K562 (cell line): ENCODE results near the gene SERF2. TPM values are rescaled to one million over a fixed set of nuclear protein-coding genes. Genes with fewer than 3 reads are reported as not detected.

Experiments
- ATAC-seq: fragments of 200-7000 bp; cut with Tn5 transposase; 3 replicates; pipeline ENCODE4 v1.9.1; 2020; ENCODE audit warnings: moderate library complexity
- BruUV-seq: library from RNA; stranded (reverse); fragments of 400-500 nt; replicated peaks from 2 replicates; lab custom pipeline; 2021; lab: Mats Ljungman, UMichigan
- CTCF ChIA-PET: fragments of 300-600 bp; formaldehyde crosslinking; extraction: SDS; loops from one replicate; lab custom pipeline; 2021; ENCODE audit warnings: low intra/inter-chr PET ratio; lab: Yijun Ruan, JAX
- POLR2A ChIA-PET: fragments of 300-600, 350-650 bp; sonication (Branson Sonifier 250); formaldehyde crosslinking; extraction: SDS; loops from one replicate; lab custom pipeline; 2021; ENCODE audit warnings: antibody characterized with exemption, inconsistent platforms; lab: Yijun Ruan, JAX
- DNase-seq, 4 experiments: peaks; one replicate each; pipeline versions ENCODE4 v3.0.0 to v3.0.0-alpha.2; 2011 to 2018; ENCODE audit warnings: low spot score in 3 of 4, mixed read lengths in 3 of 4; ENCODE audit errors: extremely low read depth in 1 of 4
- FAIRE-seq: peaks from 2 replicates; lab custom pipeline; 2011; peaks lifted over from hg19 to GRCh38; lab: Jason Lieb, UNC
- H2AFZ ChIP-seq: 2 replicates; pipeline ENCODE4 v1.6.0; 2011; ENCODE audit warnings: low read depth, low read length, control low read depth, inconsistent platforms
- H3K27ac ChIP-seq: fragments of 200-600 bp; 3 replicates; pipeline ENCODE4 v1.8.0; 2011; ENCODE audit warnings: low read depth, mild to moderate bottlenecking, control low read depth, inconsistent platforms, low read length, moderate library complexity, mixed read lengths; ENCODE audit errors: extremely low read depth
- H3K27me3 ChIP-seq, 2 experiments: fragments of 300-600 bp in 1 of 2; 2 replicates in 1 of 2; 3 replicates in 1 of 2; pipeline versions ENCODE4 v1.6.0 to v1.8.0; 2011; ENCODE audit warnings: inconsistent platforms in 2 of 2, low read length in 2 of 2, mild to moderate bottlenecking in 1 of 2, mixed read lengths in 1 of 2, moderate library complexity in 1 of 2; ENCODE audit not compliant: control insufficient read depth in 2 of 2, insufficient read depth in 2 of 2
- H3K36me3 ChIP-seq: fragments of 300-600 bp; 3 replicates; pipeline ENCODE4 v1.8.0; 2011; ENCODE audit warnings: mild to moderate bottlenecking, low read length, inconsistent platforms; ENCODE audit not compliant: control insufficient read depth, insufficient read depth
- H3K4me1 ChIP-seq, 2 experiments: fragments of 200-600 bp in 1 of 2; replicated peaks in 1 of 2; 2 replicates in 1 of 2; 3 replicates in 1 of 2; pipeline versions ENCODE4 v1.5.1 to v1.8.0; 2011; ENCODE audit warnings: inconsistent platforms in 2 of 2, low read length in 2 of 2, mild to moderate bottlenecking in 1 of 2, mixed read lengths in 1 of 2, moderate library complexity in 1 of 2; ENCODE audit not compliant: control insufficient read depth in 2 of 2, insufficient read depth in 2 of 2
- H3K4me2 ChIP-seq: 2 replicates; pipeline ENCODE4 v1.6.1; 2011; ENCODE audit warnings: low read length, control low read depth, inconsistent platforms, mixed read lengths; ENCODE audit not compliant: insufficient read depth
- H3K4me3 ChIP-seq: fragments of 200-600 bp; sonication (generic), shearing (Covaris generic); 2 replicates; pipeline ENCODE4 v1.5.1; 2016; ENCODE audit warnings: control low read depth, inconsistent platforms
- H3K79me2 ChIP-seq: fragments of 200-600 bp; 3 replicates; pipeline ENCODE4 v1.8.0; 2011; ENCODE audit warnings: low read length, inconsistent platforms; ENCODE audit not compliant: control insufficient read depth, insufficient read depth
- H3K9ac ChIP-seq, 2 experiments: 2 replicates each; pipeline versions ENCODE4 v1.6.0 to v1.6.1; 2011; ENCODE audit warnings: low read depth in 2 of 2, low read length in 2 of 2, control low read depth in 1 of 2, inconsistent platforms in 1 of 2, mild to moderate bottlenecking in 1 of 2, mixed read lengths in 1 of 2; ENCODE audit not compliant: insufficient read depth in 1 of 2
- H3K9me1 ChIP-seq: one replicate; pipeline ENCODE4 v1.6.0; 2011; ENCODE audit warnings: inconsistent platforms, mild to moderate bottlenecking, low read length, moderate library complexity; ENCODE audit not compliant: control insufficient read depth, insufficient read depth
- H3K9me3 ChIP-seq: replicated peaks from 2 replicates; pipeline ENCODE4 v1.5.1; 2011; ENCODE audit warnings: low read depth, low read length, inconsistent platforms; ENCODE audit not compliant: control insufficient read depth, insufficient read depth
- H4K20me1 ChIP-seq: replicated peaks from 2 replicates; pipeline ENCODE4 v1.6.1; 2011; ENCODE audit warnings: low read length, inconsistent platforms, mixed read lengths; ENCODE audit not compliant: control insufficient read depth, insufficient read depth
- ARID1B ChIP-seq: fragments of 450-650 bp; IDR thresholded peaks from 2 replicates; pipeline ENCODE4 v1.6.1; 2016; ENCODE audit warnings: antibody characterized with exemption, mild to moderate bottlenecking, inconsistent platforms
- CEBPG ChIP-seq, 3 experiments: fragments of 200-800 bp in 1 of 3; sonication (Bioruptor generic) in 1 of 3; sonication (generic) in 1 of 3; formaldehyde crosslinking in 1 of 3; IDR thresholded peaks in 2 of 3; conservative IDR thresholded peaks in 1 of 3; 2 replicates each; pipeline versions ENCODE4 v1.6.1 to v1.8.0; 2016 to 2022; ENCODE audit warnings: missing compliant biosample characterization in 2 of 3, missing genetic modification characterization in 2 of 3, mild to moderate bottlenecking in 1 of 3, missing genetic modification reagents in 1 of 3
- FOXA3 ChIP-seq, 2 experiments: fragments of 450-650 bp in 1 of 2; sonication (generic) in 1 of 2; formaldehyde crosslinking; IDR thresholded peaks in 1 of 2; conservative IDR thresholded peaks in 1 of 2; 2 replicates each; pipeline versions ENCODE4 v1.4.0 to v1.8.0; 2020 to 2022; ENCODE audit warnings: mild to moderate bottlenecking in 2 of 2, missing genetic modification reagents in 1 of 2
- HDAC2 ChIP-seq: fragments of 450-650 bp; IDR thresholded peaks from 2 replicates; pipeline ENCODE4 v1.6.1; 2016; ENCODE audit warnings: mild to moderate bottlenecking
- IFI16 ChIP-seq: fragments of 250-450 bp; sonication (Bioruptor Pico); IDR thresholded peaks from 2 replicates; pipeline ENCODE4 v2.1.2; 2022; ENCODE audit warnings: mild to moderate bottlenecking, inconsistent platforms
- MAZ ChIP-seq, 2 experiments: fragments of 450-650 bp in 1 of 2; sonication (generic) in 1 of 2; formaldehyde crosslinking; IDR thresholded peaks in 1 of 2; conservative IDR thresholded peaks in 1 of 2; 2 replicates each; pipeline versions ENCODE4 v1.4.0 to v1.5.0; 2020; ENCODE audit warnings: mild to moderate bottlenecking in 1 of 2, missing genetic modification reagents in 1 of 2
- NONO ChIP-seq, 2 experiments: fragments of 200-400 bp in 1 of 2; fragments of 450-650 bp in 1 of 2; formaldehyde crosslinking in 1 of 2; IDR thresholded peaks; 2 replicates each; pipeline ENCODE4 v1.6.1; 2017; ENCODE audit warnings: low read depth in 2 of 2, mild to moderate bottlenecking in 2 of 2, moderate library complexity in 2 of 2, low read length in 1 of 2
- NR2F6 ChIP-seq: fragments of 450-650 bp; formaldehyde crosslinking; IDR thresholded peaks from 2 replicates; pipeline ENCODE4 v1.4.0; 2020; ENCODE audit warnings: mild to moderate bottlenecking
- PTBP1 ChIP-seq: fragments of 200-400 bp; formaldehyde crosslinking; IDR thresholded peaks from 2 replicates; pipeline ENCODE4 v1.6.1; 2017; ENCODE audit warnings: low read depth, low read length
- SIX5 ChIP-seq, 2 experiments: IDR thresholded peaks; 2 replicates each; pipeline ENCODE4 v1.6.1; 2011; ENCODE audit warnings: low read length in 2 of 2, borderline replicate concordance in 1 of 2, low read depth in 1 of 2, mild to moderate bottlenecking in 1 of 2, moderate library complexity in 1 of 2; ENCODE audit not compliant: insufficient read depth in 1 of 2
- SRSF7 ChIP-seq: fragments of 200-400 bp; formaldehyde crosslinking; optimal IDR thresholded peaks from 2 replicates; pipeline ENCODE3; 2017; ENCODE audit warnings: mild to moderate bottlenecking, low read depth, low read length
- SRSF9 ChIP-seq: fragments of 200-400 bp; formaldehyde crosslinking; IDR thresholded peaks from 2 replicates; pipeline ENCODE4 v1.6.1; 2017; ENCODE audit warnings: low read depth, low read length, borderline replicate concordance
- TGIF2 ChIP-seq: sonication (generic); formaldehyde crosslinking; IDR thresholded peaks from 2 replicates; pipeline ENCODE4 v1.8.1; 2022; ENCODE audit warnings: mild to moderate bottlenecking, missing genetic modification reagents, moderate library complexity
- ZNF197 ChIP-seq: fragments of 200-800 bp; sonication (Bioruptor generic); IDR thresholded peaks from 2 replicates; pipeline ENCODE4 v1.6.1; 2016; ENCODE audit warnings: low read depth, missing genetic modification characterization, missing compliant biosample characterization
- ZNF589 ChIP-seq: fragments of 200-800 bp; sonication (Bioruptor generic); IDR thresholded peaks from 2 replicates; pipeline ENCODE4 v1.6.1; 2016; ENCODE audit warnings: low read depth, missing genetic modification characterization, missing compliant biosample characterization
- ZNF699 ChIP-seq: fragments of 250-450 bp; sonication (Bioruptor Pico); IDR thresholded peaks from 2 replicates; pipeline ENCODE4 v1.8.0; 2021; ENCODE audit warnings: mild to moderate bottlenecking, moderate library complexity; ENCODE audit not compliant: insufficient replicate concordance
- WGBS: fragments of 100-300 bp; shearing (Covaris generic); methylation state at CpG from one replicate; pipeline ENCODE4 v1.1.6; 2016; ENCODE audit warnings: low coverage, mixed read lengths; ENCODE audit not compliant: insufficient coverage; ENCODE audit errors: missing lambda C conversion rate; 5-methylcytosine and 5-hydroxymethylcytosine counted together
- in situ Hi-C: fragments of 300-500 bp; cut with MboI; formaldehyde crosslinking; loops from 4 replicates; pipeline ENCODE4 v1.15.0; 2018; ENCODE audit warnings: inconsistent platforms, mixed read lengths
- intact Hi-C: fragments of 100-400 bp; cut with micrococcal nuclease; formaldehyde crosslinking; loops from 2 replicates; pipeline ENCODE4 v1.14.2; 2022
- polyA plus RNA-seq, 8 experiments: library from polyadenylated mRNA; depleted of rRNA in 4 of 8; stranded (reverse) in 5 of 8; unstranded in 3 of 8; fragments of >200 nt; fragmentation: Nextera tagmentation in 2 of 8; fragmentation: Illumina TruSeq in 1 of 8; extraction: Ambion mirVana in 2 of 8; extraction: Trizol in 1 of 8; gene quantifications; 2 replicates each; pipeline versions ENCODE4 v1.2.1 to v1.2.3, GENCODE V29; 2011 to 2014; ENCODE audit warnings: inconsistent platforms in 1 of 8, missing spikeins in 1 of 8
- total RNA-seq, 7 experiments: library from RNA; depleted of rRNA in 6 of 7; stranded (reverse); fragments of >200 nt in 6 of 7; fragmentation: Illumina TruSeq in 2 of 7; extraction: Trizol in 2 of 7; gene quantifications; 2 replicates each; pipeline versions ENCODE4 v1.2.1 to v1.2.3, GENCODE V29; 2011 to 2021; ENCODE audit warnings: low replicate concordance in 1 of 7
- TF ChIP-seq, protein P1 (sequence below): fragments of 250-450 bp; sonication (Bioruptor Pico); IDR thresholded peaks from 2 replicates; pipeline ENCODE4 v1.4.0; 2020; ENCODE audit warnings: mild to moderate bottlenecking, moderate library complexity
- TF ChIP-seq, protein P2 (sequence below): sonication (generic); formaldehyde crosslinking; IDR thresholded peaks from 2 replicates; pipeline ENCODE4 v1.8.0; 2022; ENCODE audit warnings: missing genetic modification reagents, mild to moderate bottlenecking, moderate library complexity, borderline replicate concordance

Gene SERF2
- total and polyA plus RNA-seq, 9 of the 15 experiments (the other 6 are each of a cell fraction or from before 2014, with no cell fraction given), result 497 to 3,360 (median 867) TPM

DNA sequence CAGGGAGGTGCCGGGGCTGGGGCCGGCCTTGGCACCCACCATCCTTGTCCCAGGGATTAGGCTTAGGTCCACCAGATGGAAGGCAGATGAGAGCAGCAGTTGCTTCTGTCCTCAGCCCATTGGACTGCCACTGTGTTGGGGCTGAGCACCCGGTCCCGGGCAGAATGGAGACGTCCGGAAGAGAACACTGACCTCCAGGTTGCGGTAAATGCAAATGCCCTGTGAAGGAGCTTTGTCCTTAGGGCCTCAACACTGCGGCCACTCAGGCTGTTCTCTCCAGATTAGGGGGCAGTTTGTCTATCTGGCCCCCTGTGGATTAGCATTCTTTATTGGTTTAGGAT, 7.8 kb downstream of the SERF2 start, which contains the start of gene SERINC4:
Gene SERINC4 (minus strand): TSS at position 276 of the 341 bp plus-strand sequence. CDS start 234 bp downstream, at position 42.
- peak within 1 kb of the TSS; percentile 67 for H2AFZ ChIP-seq

More for the DNA sequence above, 7.8 kb downstream of the SERF2 start, which contains the start of gene SERINC4:
- in situ Hi-C loops, result no loop called here
- Histone ChIP-seq H3K4me3 (peak within 1 kb of the TSS; percentile 78), H3K27me3 (no peaks in the 10 kb centered on the region), H3K36me3 (peaks cover 80% of the 10 kb centered on the region), H3K4me2 (peak within 1 kb of the TSS; percentile 100), H3K27ac (peak within 1 kb of the TSS; percentile 81), H4K20me1 (no peaks in the 10 kb centered on the region), H3K79me2 (peaks cover 27% of the 10 kb centered on the region), H3K9me3 (no peaks in the 10 kb centered on the region), H3K9ac (peak within 1 kb of the TSS; percentile 91 to 92), H3K4me1 (peaks cover 19 to 28% of the 10 kb centered on the region in 2 experiments), H3K9me1 (peaks cover 5% of the 10 kb centered on the region)
- no peak for TF ChIP-seq MAZ (CRISPR knock-in tag; conservative IDR thresholded peaks at IDR 0.05 in 1 of 2, IDR thresholded peaks at IDR 0.05 in 1 of 2)
- 0 out of 2 replicates have a peak, but pooled peaks have one; percentile 55 for TF ChIP-seq PTBP1
- no peak for TF ChIP-seq HDAC2
- 0 out of 2 replicates have a peak, but pooled peaks have one; percentile 29 for TF ChIP-seq ZNF589 (CRISPR knock-in tag)
- TF ChIP-seq CEBPG (CRISPR knock-in tag; IDR thresholded peaks at IDR 0.05), result 0 out of 2 replicates have a peak, but pooled peaks have one; percentile 4
- TF ChIP-seq CEBPG (tag; conservative IDR thresholded peaks at IDR 0.05 in 1 of 2, IDR thresholded peaks at IDR 0.05 in 1 of 2), result no peak
- no peak for TF ChIP-seq SIX5 (IDR thresholded peaks at IDR 0.05; ENCODE audit: borderline replicate concordance in 1 of 2, insufficient read depth in 1 of 2, low read depth in 1 of 2, low read length in 2 of 2)
- TF ChIP-seq NR2F6 (CRISPR knock-in tag), result no peak
- TF ChIP-seq FOXA3 (CRISPR knock-in tag; conservative IDR thresholded peaks at IDR 0.05 in 1 of 2, IDR thresholded peaks at IDR 0.05 in 1 of 2), result 0 out of 4 replicates have a peak, but pooled peaks of 1 of the 2 experiments have one; percentile 17
- TF ChIP-seq SRSF7, result no peak
- TF ChIP-seq, protein P1, sequence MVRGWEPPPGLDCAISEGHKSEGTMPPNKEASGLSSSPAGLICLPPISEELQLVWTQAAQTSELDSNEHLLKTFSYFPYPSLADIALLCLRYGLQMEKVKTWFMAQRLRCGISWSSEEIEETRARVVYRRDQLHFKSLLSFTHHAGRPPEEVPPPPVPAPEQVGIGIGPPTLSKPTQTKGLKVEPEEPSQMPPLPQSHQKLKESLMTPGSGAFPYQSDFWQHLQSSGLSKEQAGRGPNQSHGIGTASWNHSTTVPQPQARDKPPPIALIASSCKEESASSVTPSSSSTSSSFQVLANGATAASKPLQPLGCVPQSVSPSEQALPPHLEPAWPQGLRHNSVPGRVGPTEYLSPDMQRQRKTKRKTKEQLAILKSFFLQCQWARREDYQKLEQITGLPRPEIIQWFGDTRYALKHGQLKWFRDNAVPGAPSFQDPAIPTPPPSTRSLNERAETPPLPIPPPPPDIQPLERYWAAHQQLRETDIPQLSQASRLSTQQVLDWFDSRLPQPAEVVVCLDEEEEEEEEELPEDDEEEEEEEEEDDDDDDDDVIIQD (CRISPR knock-in tag), result 0 out of 2 replicates have a peak, but pooled peaks have one; percentile 25
- TF ChIP-seq SRSF9, result no peak
- TF ChIP-seq, protein P2, sequence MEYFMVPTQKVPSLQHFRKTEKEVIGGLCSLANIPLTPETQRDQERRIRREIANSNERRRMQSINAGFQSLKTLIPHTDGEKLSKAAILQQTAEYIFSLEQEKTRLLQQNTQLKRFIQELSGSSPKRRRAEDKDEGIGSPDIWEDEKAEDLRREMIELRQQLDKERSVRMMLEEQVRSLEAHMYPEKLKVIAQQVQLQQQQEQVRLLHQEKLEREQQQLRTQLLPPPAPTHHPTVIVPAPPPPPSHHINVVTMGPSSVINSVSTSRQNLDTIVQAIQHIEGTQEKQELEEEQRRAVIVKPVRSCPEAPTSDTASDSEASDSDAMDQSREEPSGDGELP (CRISPR knock-in tag), result no peak
- no peak for TF ChIP-seq ZNF699 (CRISPR knock-in tag)
- TF ChIP-seq NONO (IDR thresholded peaks at IDR 0.05; ENCODE audit: low read depth in 2 of 2, low read length in 1 of 2), result no peak
- no peak for TF ChIP-seq IFI16 (CRISPR knock-in tag)
- no peak for TF ChIP-seq TGIF2 (CRISPR knock-in tag)
- TF ChIP-seq ZNF197, result no peak
- no peak for TF ChIP-seq ARID1B
- peak; percentile 3 for ATAC-seq
- FAIRE-seq, result no peak
- DNase-seq, result no peak
- no TSS peak for BruUV-seq
- ChIA-PET CTCF (no interaction called here), POLR2A (interaction anchor here (0.6 to 3.7 kb wide), 9 partner anchors 9 to 139 kb away, joined by 3 to 29 read pairs (median 5); partner anchors contain the start of genes MFAP1 and SERF2)
- 83% methylated on average over 8 of the region's 8 CpGs for WGBS
- intact Hi-C loops, result no loop called here
